Chondrocyte (in vitro differentiated cells): ENCODE measurements around the gene ENKD1. TPM values are rescaled to one million over a fixed set of nuclear protein-coding genes. Genes with fewer than 3 reads are reported as not detected.

ENCODE experiments used
- DNase-seq: peaks from one replicate; pipeline ENCODE4 v3.0.0; 2021; ENCODE audit warnings: mixed read lengths, low spot score
- H3K27ac Mint-ChIP-seq: one replicate; pipeline ENCODE4 v1.8.0; 2021; ENCODE audit warnings: mild to moderate bottlenecking, moderate library complexity, mixed read lengths; ENCODE audit not compliant: unreplicated experiment
- H3K27me3 Mint-ChIP-seq: 2 replicates; pipeline ENCODE4 v1.8.0; 2021; ENCODE audit warnings: low read depth, mixed read lengths
- H3K36me3 Mint-ChIP-seq: 2 replicates; pipeline ENCODE4 v1.8.0; 2021; ENCODE audit warnings: low read depth, mixed read lengths
- H3K4me1 Mint-ChIP-seq: 2 replicates; pipeline ENCODE4 v1.8.0; 2021; ENCODE audit warnings: low read depth, mild to moderate bottlenecking, mixed read lengths
- H3K4me3 Mint-ChIP-seq: one replicate; pipeline ENCODE4 v1.8.0; 2021; ENCODE audit warnings: mild to moderate bottlenecking, moderate library complexity, mixed read lengths; ENCODE audit not compliant: unreplicated experiment
- H3K9me3 Mint-ChIP-seq: 2 replicates; pipeline ENCODE4 v1.8.0; 2021; ENCODE audit warnings: low read depth, mixed read lengths
- total RNA-seq: library from RNA; stranded (reverse); gene quantifications from 3 replicates; pipeline ENCODE4 v1.2.1, GENCODE V29; 2021
- TF ChIP-seq, protein P1 (sequence below): fragments of 200-600 bp; sonication (generic); IDR thresholded peaks from 2 replicates; pipeline ENCODE4 v1.5.0; 2021; ENCODE audit warnings: antibody characterized with exemption, mild to moderate bottlenecking, moderate library complexity

Gene ENKD1
- total RNA-seq, 1 donor from 2014 or later = 6.4 TPM

DNA sequence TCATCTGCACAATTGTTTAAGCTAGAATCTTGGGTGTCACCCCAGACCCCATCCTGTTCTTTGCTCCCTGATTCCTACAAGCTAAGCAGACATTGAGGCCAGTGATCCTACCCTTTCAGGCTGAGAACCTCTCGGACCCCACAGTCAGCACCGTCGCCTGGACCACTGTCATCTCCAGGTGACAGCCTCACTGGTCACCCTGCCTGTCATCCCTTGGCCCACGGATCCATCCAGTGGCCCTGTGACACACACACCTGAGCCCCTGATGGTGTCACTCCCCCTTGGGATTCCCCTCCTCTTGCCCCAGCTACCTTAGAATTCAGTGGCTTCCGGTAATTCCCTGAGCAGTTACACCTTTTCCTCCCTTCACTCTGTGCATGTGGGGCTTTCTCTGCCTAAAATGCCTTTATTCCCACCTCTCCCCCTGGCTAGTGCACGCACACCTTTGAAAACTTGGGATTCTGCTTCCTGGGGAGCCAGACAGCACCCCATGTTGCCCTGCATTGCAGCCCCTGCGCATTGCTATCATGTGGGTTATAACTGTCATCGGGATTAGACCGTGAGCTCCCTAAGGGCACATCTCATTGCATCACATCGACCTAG is 3.0 kb upstream of the ENKD1 start:
- H3K4me3 Mint-ChIP-seq = no peak overlapping the region
- no peak for DNase-seq
- H3K4me1 Mint-ChIP-seq = peaks cover 24% of the 10 kb centered on the region
- no peaks in the 10 kb centered on the region for H3K36me3 Mint-ChIP-seq
- H3K27me3 Mint-ChIP-seq = no peaks in the 10 kb centered on the region
- no peaks in the 10 kb centered on the region for H3K9me3 Mint-ChIP-seq
- TF ChIP-seq, protein P1, sequence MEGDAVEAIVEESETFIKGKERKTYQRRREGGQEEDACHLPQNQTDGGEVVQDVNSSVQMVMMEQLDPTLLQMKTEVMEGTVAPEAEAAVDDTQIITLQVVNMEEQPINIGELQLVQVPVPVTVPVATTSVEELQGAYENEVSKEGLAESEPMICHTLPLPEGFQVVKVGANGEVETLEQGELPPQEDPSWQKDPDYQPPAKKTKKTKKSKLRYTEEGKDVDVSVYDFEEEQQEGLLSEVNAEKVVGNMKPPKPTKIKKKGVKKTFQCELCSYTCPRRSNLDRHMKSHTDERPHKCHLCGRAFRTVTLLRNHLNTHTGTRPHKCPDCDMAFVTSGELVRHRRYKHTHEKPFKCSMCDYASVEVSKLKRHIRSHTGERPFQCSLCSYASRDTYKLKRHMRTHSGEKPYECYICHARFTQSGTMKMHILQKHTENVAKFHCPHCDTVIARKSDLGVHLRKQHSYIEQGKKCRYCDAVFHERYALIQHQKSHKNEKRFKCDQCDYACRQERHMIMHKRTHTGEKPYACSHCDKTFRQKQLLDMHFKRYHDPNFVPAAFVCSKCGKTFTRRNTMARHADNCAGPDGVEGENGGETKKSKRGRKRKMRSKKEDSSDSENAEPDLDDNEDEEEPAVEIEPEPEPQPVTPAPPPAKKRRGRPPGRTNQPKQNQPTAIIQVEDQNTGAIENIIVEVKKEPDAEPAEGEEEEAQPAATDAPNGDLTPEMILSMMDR = no peak
- no peak overlapping the region for H3K27ac Mint-ChIP-seq

DNA sequence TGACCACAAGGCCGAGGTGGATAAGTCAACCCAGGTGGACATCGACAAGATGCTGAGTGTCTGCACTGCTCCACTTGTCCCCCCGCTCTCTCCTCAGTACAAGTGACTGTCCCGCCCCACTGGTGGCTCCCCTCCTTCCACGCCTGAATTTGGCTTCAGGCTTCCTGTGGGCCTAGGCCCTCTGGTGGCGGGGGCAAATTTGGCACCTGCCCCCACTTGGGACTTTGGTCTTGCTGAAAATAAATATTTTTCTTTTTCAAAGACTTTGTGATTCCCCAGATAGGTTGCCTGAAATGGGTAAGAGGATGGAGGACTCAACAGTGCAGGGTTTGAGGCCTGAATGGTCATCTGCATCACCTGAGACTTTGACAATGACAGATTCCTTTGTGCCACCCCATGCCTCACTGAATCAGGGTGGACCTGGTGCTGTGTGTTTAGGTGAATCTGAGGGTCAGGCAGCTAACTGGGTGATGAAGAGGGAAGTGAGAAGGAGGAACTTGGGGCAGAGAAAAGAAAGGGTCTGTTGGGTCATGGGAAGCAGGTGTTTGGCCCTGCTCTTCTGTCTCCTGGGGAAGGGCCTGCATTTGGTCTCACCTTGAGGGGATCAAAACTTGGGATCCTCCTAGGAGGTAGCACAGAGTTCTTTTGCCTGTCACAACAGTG is 2.1 kb upstream of the ENKD1 start:
- no peak for DNase-seq
- no peak overlapping the region for H3K27ac Mint-ChIP-seq
- no peaks in the 10 kb centered on the region for H3K36me3 Mint-ChIP-seq
- peaks cover 18% of the 10 kb centered on the region for H3K4me1 Mint-ChIP-seq
- H3K4me3 Mint-ChIP-seq = no peak overlapping the region
- H3K27me3 Mint-ChIP-seq = no peaks in the 10 kb centered on the region
- no peaks in the 10 kb centered on the region for H3K9me3 Mint-ChIP-seq
- TF ChIP-seq, protein P1 = no peak

GRCh38 chr16:67667817-67668494 is 1.4 kb upstream of the ENKD1 start:
- Mint-ChIP-seq H3K27ac (no peak overlapping the region), H3K27me3 (no peaks in the 10 kb centered on the region), H3K9me3 (no peaks in the 10 kb centered on the region), H3K4me3 (peak overlapping the region; percentile 35), H3K4me1 (peaks cover 15% of the 10 kb centered on the region), H3K36me3 (no peaks in the 10 kb centered on the region)
- DNase-seq = peak; percentile 94
- TF ChIP-seq, protein P1 = peak; percentile 85

DNA sequence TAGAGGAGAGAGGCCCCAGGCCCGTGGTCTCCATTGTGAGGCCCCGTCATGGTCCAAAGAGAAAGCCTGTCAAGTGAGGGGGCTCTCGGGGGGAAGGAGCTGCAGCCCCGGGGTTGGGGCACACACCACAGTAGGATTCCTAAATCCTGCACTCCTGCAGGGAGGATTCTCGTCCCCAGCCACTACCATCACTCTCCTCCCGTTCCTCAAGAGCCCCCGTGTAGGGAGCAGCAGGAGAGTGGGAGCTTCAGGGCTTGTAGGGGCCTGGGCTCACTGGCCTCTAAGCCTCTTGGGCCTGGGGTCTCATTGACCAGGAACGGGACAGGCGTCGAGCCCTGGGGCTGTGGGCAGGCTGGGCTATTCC is 885 bp upstream of the ENKD1 start:
- H3K9me3 Mint-ChIP-seq = no peaks in the 10 kb centered on the region
- TF ChIP-seq, protein P1 = no peak
- peaks cover 15% of the 10 kb centered on the region for H3K4me1 Mint-ChIP-seq
- no peak overlapping the region for H3K27ac Mint-ChIP-seq
- no peak for DNase-seq
- no peaks in the 10 kb centered on the region for H3K36me3 Mint-ChIP-seq
- H3K27me3 Mint-ChIP-seq = no peaks in the 10 kb centered on the region
- H3K4me3 Mint-ChIP-seq = peak overlapping the region; percentile 74

DNA sequence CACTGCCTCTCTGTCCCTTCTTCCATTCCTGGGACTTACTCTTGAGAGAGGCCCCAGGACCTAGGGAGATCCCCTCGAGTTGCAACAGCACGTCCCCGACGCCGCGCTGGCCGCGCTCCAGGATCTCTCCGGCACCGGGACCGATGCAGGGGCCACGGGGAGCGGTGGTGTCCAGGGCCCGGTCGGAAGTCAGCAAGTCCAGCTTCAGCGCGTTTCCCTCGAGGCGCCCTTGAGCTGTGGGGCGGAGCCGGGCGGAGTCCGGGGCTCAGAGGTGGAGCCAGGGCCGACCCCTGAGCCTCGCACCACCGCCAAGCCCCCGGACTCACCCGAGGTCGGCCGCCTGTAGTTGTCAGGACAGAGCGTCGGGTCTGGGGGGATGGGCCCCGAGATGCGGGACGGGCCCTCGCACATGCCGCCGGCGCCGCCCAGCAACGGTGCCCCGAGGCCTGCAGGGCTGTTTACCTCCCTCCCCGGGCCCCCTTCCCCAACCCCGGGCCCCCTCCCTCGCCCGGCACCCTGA is 458 bp downstream of the ENKD1 start:
- no peak overlapping the region for H3K27ac Mint-ChIP-seq
- H3K36me3 Mint-ChIP-seq = no peaks in the 10 kb centered on the region
- DNase-seq = no peak

More for the DNA sequence above, 458 bp downstream of the ENKD1 start:
- Mint-ChIP-seq H3K4me1 (peaks cover 20% of the 10 kb centered on the region), H3K9me3 (no peaks in the 10 kb centered on the region), H3K27me3 (no peaks in the 10 kb centered on the region), H3K4me3 (peak overlapping the region; percentile 62)
- TF ChIP-seq, protein P1 = no peak
